K562 (cell line): ENCODE results near the gene ANKS1B. TPM values are rescaled to one million over a fixed set of nuclear protein-coding genes. Genes with fewer than 3 reads are reported as not detected.

Experiments used
- ATAC-seq: fragments of 200-7000 bp; cut with Tn5 transposase; 3 replicates; pipeline ENCODE4 v1.9.1; 2020; ENCODE audit warnings: moderate library complexity
- BruUV-seq: library from RNA; stranded (reverse); fragments of 400-500 nt; replicated peaks from 2 replicates; lab custom pipeline; 2021; lab: Mats Ljungman, UMichigan
- CTCF ChIA-PET: fragments of 300-600 bp; formaldehyde crosslinking; extraction: SDS; loops from one replicate; lab custom pipeline; 2021; ENCODE audit warnings: low intra/inter-chr PET ratio; lab: Yijun Ruan, JAX
- POLR2A ChIA-PET: fragments of 300-600, 350-650 bp; sonication (Branson Sonifier 250); formaldehyde crosslinking; extraction: SDS; loops from one replicate; lab custom pipeline; 2021; ENCODE audit warnings: antibody characterized with exemption, inconsistent platforms; lab: Yijun Ruan, JAX
- DNase-seq, 4 experiments: peaks; one replicate each; pipeline versions ENCODE4 v3.0.0 to v3.0.0-alpha.2; 2011 to 2018; ENCODE audit warnings: low spot score in 3 of 4, mixed read lengths in 3 of 4; ENCODE audit errors: extremely low read depth in 1 of 4
- FAIRE-seq: peaks from 2 replicates; lab custom pipeline; 2011; peaks lifted over from hg19 to GRCh38; lab: Jason Lieb, UNC
- H2AFZ ChIP-seq: 2 replicates; pipeline ENCODE4 v1.6.0; 2011; ENCODE audit warnings: low read depth, low read length, control low read depth, inconsistent platforms
- H3K27ac ChIP-seq: fragments of 200-600 bp; 3 replicates; pipeline ENCODE4 v1.8.0; 2011; ENCODE audit warnings: low read depth, mild to moderate bottlenecking, control low read depth, inconsistent platforms, low read length, moderate library complexity, mixed read lengths; ENCODE audit errors: extremely low read depth
- H3K27me3 ChIP-seq, 2 experiments: fragments of 300-600 bp in 1 of 2; 2 replicates in 1 of 2; 3 replicates in 1 of 2; pipeline versions ENCODE4 v1.6.0 to v1.8.0; 2011; ENCODE audit warnings: inconsistent platforms in 2 of 2, low read length in 2 of 2, mild to moderate bottlenecking in 1 of 2, mixed read lengths in 1 of 2, moderate library complexity in 1 of 2; ENCODE audit not compliant: control insufficient read depth in 2 of 2, insufficient read depth in 2 of 2
- H3K36me3 ChIP-seq: fragments of 300-600 bp; 3 replicates; pipeline ENCODE4 v1.8.0; 2011; ENCODE audit warnings: mild to moderate bottlenecking, low read length, inconsistent platforms; ENCODE audit not compliant: control insufficient read depth, insufficient read depth
- H3K4me1 ChIP-seq, 2 experiments: fragments of 200-600 bp in 1 of 2; replicated peaks in 1 of 2; 2 replicates in 1 of 2; 3 replicates in 1 of 2; pipeline versions ENCODE4 v1.5.1 to v1.8.0; 2011; ENCODE audit warnings: inconsistent platforms in 2 of 2, low read length in 2 of 2, mild to moderate bottlenecking in 1 of 2, mixed read lengths in 1 of 2, moderate library complexity in 1 of 2; ENCODE audit not compliant: control insufficient read depth in 2 of 2, insufficient read depth in 2 of 2
- H3K4me2 ChIP-seq: 2 replicates; pipeline ENCODE4 v1.6.1; 2011; ENCODE audit warnings: low read length, control low read depth, inconsistent platforms, mixed read lengths; ENCODE audit not compliant: insufficient read depth
- H3K4me3 ChIP-seq: fragments of 200-600 bp; sonication (generic), shearing (Covaris generic); 2 replicates; pipeline ENCODE4 v1.5.1; 2016; ENCODE audit warnings: control low read depth, inconsistent platforms
- H3K79me2 ChIP-seq: fragments of 200-600 bp; 3 replicates; pipeline ENCODE4 v1.8.0; 2011; ENCODE audit warnings: low read length, inconsistent platforms; ENCODE audit not compliant: control insufficient read depth, insufficient read depth
- H3K9ac ChIP-seq, 2 experiments: 2 replicates each; pipeline versions ENCODE4 v1.6.0 to v1.6.1; 2011; ENCODE audit warnings: low read depth in 2 of 2, low read length in 2 of 2, control low read depth in 1 of 2, inconsistent platforms in 1 of 2, mild to moderate bottlenecking in 1 of 2, mixed read lengths in 1 of 2; ENCODE audit not compliant: insufficient read depth in 1 of 2
- H3K9me1 ChIP-seq: one replicate; pipeline ENCODE4 v1.6.0; 2011; ENCODE audit warnings: inconsistent platforms, mild to moderate bottlenecking, low read length, moderate library complexity; ENCODE audit not compliant: control insufficient read depth, insufficient read depth
- H3K9me3 ChIP-seq: replicated peaks from 2 replicates; pipeline ENCODE4 v1.5.1; 2011; ENCODE audit warnings: low read depth, low read length, inconsistent platforms; ENCODE audit not compliant: control insufficient read depth, insufficient read depth
- H4K20me1 ChIP-seq: replicated peaks from 2 replicates; pipeline ENCODE4 v1.6.1; 2011; ENCODE audit warnings: low read length, inconsistent platforms, mixed read lengths; ENCODE audit not compliant: control insufficient read depth, insufficient read depth
- ARID2 ChIP-seq: fragments of 450-650 bp; IDR thresholded peaks from 2 replicates; pipeline ENCODE4 v1.6.1; 2017; ENCODE audit warnings: antibody characterized with exemption, mild to moderate bottlenecking
- ATF3 ChIP-seq, 2 experiments: fragments of 450-650 bp in 1 of 2; sonication (generic) in 1 of 2; formaldehyde crosslinking in 1 of 2; IDR thresholded peaks in 1 of 2; conservative IDR thresholded peaks in 1 of 2; 2 replicates each; pipeline versions ENCODE4 v1.6.1 to v1.8.1; 2016 to 2023; ENCODE audit warnings: mild to moderate bottlenecking in 2 of 2, moderate library complexity in 2 of 2, inconsistent platforms in 1 of 2, missing genetic modification reagents in 1 of 2
- CHCHD3 ChIP-seq: fragments of 250-450 bp; sonication (Bioruptor Pico); IDR thresholded peaks from 2 replicates; pipeline ENCODE4 v2.1.2; 2022; ENCODE audit warnings: mild to moderate bottlenecking
- GTF2B ChIP-seq: IDR thresholded peaks from 2 replicates; pipeline ENCODE4 v1.6.1; 2011; ENCODE audit not compliant: insufficient read length; ENCODE audit errors: extremely low read depth
- IFI16 ChIP-seq: fragments of 250-450 bp; sonication (Bioruptor Pico); IDR thresholded peaks from 2 replicates; pipeline ENCODE4 v2.1.2; 2022; ENCODE audit warnings: mild to moderate bottlenecking, inconsistent platforms
- KAT2B ChIP-seq: IDR thresholded peaks from one replicate; pipeline ENCODE4 v1.6.1; 2012; ENCODE audit warnings: low read depth, mild to moderate bottlenecking, control low read depth, inconsistent platforms, low read length, moderate library complexity
- POU5F1 ChIP-seq: fragments of 150-350 bp; IDR thresholded peaks from 2 replicates; pipeline ENCODE4 v1.6.1; 2014; ENCODE audit warnings: borderline replicate concordance, low read length, low read depth, mild to moderate bottlenecking; ENCODE audit not compliant: partially characterized antibody
- TCFL5 ChIP-seq: fragments of 250-450 bp; sonication (Bioruptor Pico); conservative IDR thresholded peaks from 2 replicates; pipeline ENCODE4 v1.6.1; 2021; ENCODE audit warnings: mild to moderate bottlenecking, moderate library complexity, matching md5 sums
- U2AF1 ChIP-seq: fragments of 200-400 bp; formaldehyde crosslinking; optimal IDR thresholded peaks from 2 replicates; pipeline ENCODE3; 2017; ENCODE audit warnings: mild to moderate bottlenecking, low read depth, low read length, moderate library complexity
- ZBTB34 ChIP-seq: fragments of 250-450 bp; sonication (Bioruptor Pico); IDR thresholded peaks from 2 replicates; pipeline ENCODE4 v1.8.0; 2021; ENCODE audit warnings: mild to moderate bottlenecking, moderate library complexity
- ZNF311 ChIP-seq: fragments of 250-450 bp; sonication (Bioruptor Pico); IDR thresholded peaks from 2 replicates; pipeline ENCODE4 v1.4.0; 2020; ENCODE audit warnings: mild to moderate bottlenecking, moderate library complexity
- WGBS: fragments of 100-300 bp; shearing (Covaris generic); methylation state at CpG from one replicate; pipeline ENCODE4 v1.1.6; 2016; ENCODE audit warnings: low coverage, mixed read lengths; ENCODE audit not compliant: insufficient coverage; ENCODE audit errors: missing lambda C conversion rate; 5-methylcytosine and 5-hydroxymethylcytosine counted together
- in situ Hi-C: fragments of 300-500 bp; cut with MboI; formaldehyde crosslinking; loops from 4 replicates; pipeline ENCODE4 v1.15.0; 2018; ENCODE audit warnings: inconsistent platforms, mixed read lengths
- intact Hi-C: fragments of 100-400 bp; cut with micrococcal nuclease; formaldehyde crosslinking; loops from 2 replicates; pipeline ENCODE4 v1.14.2; 2022
- polyA plus RNA-seq, 8 experiments: library from polyadenylated mRNA; depleted of rRNA in 4 of 8; stranded (reverse) in 5 of 8; unstranded in 3 of 8; fragments of >200 nt; fragmentation: Nextera tagmentation in 2 of 8; fragmentation: Illumina TruSeq in 1 of 8; extraction: Ambion mirVana in 2 of 8; extraction: Trizol in 1 of 8; gene quantifications; 2 replicates each; pipeline versions ENCODE4 v1.2.1 to v1.2.3, GENCODE V29; 2011 to 2014; ENCODE audit warnings: inconsistent platforms in 1 of 8, missing spikeins in 1 of 8
- total RNA-seq, 7 experiments: library from RNA; depleted of rRNA in 6 of 7; stranded (reverse); fragments of >200 nt in 6 of 7; fragmentation: Illumina TruSeq in 2 of 7; extraction: Trizol in 2 of 7; gene quantifications; 2 replicates each; pipeline versions ENCODE4 v1.2.1 to v1.2.3, GENCODE V29; 2011 to 2021; ENCODE audit warnings: low replicate concordance in 1 of 7

The ANKS1B gene
- total and polyA plus RNA-seq, 9 of the 15 experiments (the other 6 are each of a cell fraction or from before 2014, with no cell fraction given), result 0.04 to 0.47 (median 0.28) TPM; not detected in 4

GRCh38 chr12:98999559-98999958, 985.2 kb downstream of the ANKS1B start:
- no peaks in the 10 kb centered on the region for H4K20me1 ChIP-seq
- no TSS peak for BruUV-seq
- ChIA-PET CTCF (interaction anchor here (1.1 kb wide), 1 partner anchor 574 kb away, joined by 3 read pairs; no protein-coding TSS in a partner anchor), POLR2A (interaction anchor here (0.6 to 0.9 kb wide), 2 partner anchors 345 to 1521 kb away, joined by 3 read pairs; no protein-coding TSS in a partner anchor)
- no peak overlapping the region for H3K4me3 ChIP-seq
- H3K9me3 ChIP-seq, result no peaks in the 10 kb centered on the region
- H3K79me2 ChIP-seq, result no peaks in the 10 kb centered on the region
- no peak overlapping the region for H3K27ac ChIP-seq
- no peak overlapping the region for H3K9ac ChIP-seq
- ATAC-seq, result no peak
- no peaks in the 10 kb centered on the region for H3K9me1 ChIP-seq
- no peak overlapping the region for H2AFZ ChIP-seq
- in situ Hi-C loops, result loop anchor here (25.0 kb wide), 1 partner anchor 587 kb away; no protein-coding TSS in a partner anchor
- FAIRE-seq, result no peak
- intact Hi-C loops, result loop anchor here (2.0 to 10.0 kb wide), 4 partner anchors 112 to 581 kb away; no protein-coding TSS in a partner anchor
- H3K4me2 ChIP-seq, result no peak overlapping the region
- H3K4me1 ChIP-seq, result no peaks in the 10 kb centered on the region
- 0% methylated on average over 7 of the region's 7 CpGs for WGBS
- DNase-seq, result no peak
- no peaks in the 10 kb centered on the region for H3K36me3 ChIP-seq
- H3K27me3 ChIP-seq, result no peaks in the 10 kb centered on the region
- TF ChIP-seq IFI16 (CRISPR knock-in tag) (no peak), TCFL5 (no peak), CHCHD3 (CRISPR knock-in tag) (no peak), KAT2B (no peak), GTF2B (no peak), U2AF1 (no peak), ATF3 (IDR thresholded peaks at IDR 0.05) (no peak), ATF3 (CRISPR knock-in tag; conservative IDR thresholded peaks at IDR 0.05) (no peak), ZBTB34 (no peak), ZNF311 (no peak), ARID2 (no peak), POU5F1 (no peak)
